ENCODE data around the gene HOXA9. TPM values are rescaled to one million over a fixed set of nuclear protein-coding genes. Genes with fewer than 3 reads are reported as not detected.
A peak's percentile ranks its signal among the peaks of the same experiment; 100 is the strongest.

Gene HOXA9
- polyA plus RNA-seq, 1 donor (not counting 4 experiments of a cell fraction or from before 2014, with no cell fraction given): 28.1 TPM

DNA sequence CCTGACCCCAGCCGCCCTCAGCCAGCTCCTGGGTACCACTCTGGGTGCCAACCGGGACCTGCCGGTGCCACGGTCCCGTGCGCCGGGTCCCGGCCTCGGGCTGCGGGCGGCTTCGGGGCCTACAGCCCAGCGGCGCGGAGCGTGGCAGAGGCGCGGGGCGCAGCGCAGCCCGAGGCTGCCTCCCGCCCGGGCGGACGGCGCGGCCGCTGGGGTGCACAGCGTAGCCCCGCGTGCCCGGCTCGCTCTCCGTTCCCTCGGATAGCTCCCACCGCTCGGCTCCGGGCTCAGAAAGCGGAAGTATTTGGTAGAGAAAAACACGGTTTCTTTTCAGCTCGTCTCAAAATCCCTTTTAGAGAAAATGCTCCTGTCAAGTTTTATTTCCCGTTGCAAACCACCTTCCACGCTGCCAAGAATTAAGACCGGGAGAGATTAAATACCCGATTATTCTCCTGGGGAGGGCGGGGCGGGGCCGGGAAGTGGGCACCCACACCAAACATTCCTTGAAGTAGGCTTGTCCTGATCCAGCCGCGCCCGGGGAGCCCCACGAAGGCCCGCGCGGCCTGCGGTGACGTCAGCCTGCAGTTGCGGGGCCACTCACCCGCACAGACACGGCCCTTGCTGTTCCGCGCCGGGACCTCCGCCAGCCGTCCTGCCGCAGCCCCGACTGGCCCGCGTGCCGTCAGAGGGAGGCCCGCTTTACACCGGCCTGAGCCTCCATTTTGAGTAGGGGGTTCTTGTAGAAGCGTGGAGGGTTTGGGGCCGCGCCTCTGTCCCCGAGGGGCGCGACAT is 27.4 kb upstream of the HOXA9 start:
- H3K36me3 ChIP-seq (ENCODE audit: control insufficient read depth in 2 of 2, extremely low read depth in 1 of 2, insufficient read depth in 2 of 2, low read length in 2 of 2): no peaks in the 10 kb centered on the region
- H4K20me1 ChIP-seq (ENCODE audit: control insufficient read depth, extremely low read depth, insufficient read depth, low read length): no peaks in the 10 kb centered on the region
- H3K27ac ChIP-seq (ENCODE audit: control insufficient read depth, insufficient read depth, low read length): no peak overlapping the region
- peak overlapping the region; percentile 79 for H3K4me2 ChIP-seq (ENCODE audit: control insufficient read depth, extremely low read depth, insufficient read depth, low read depth, low read length)
- H2AFZ ChIP-seq (ENCODE audit: control insufficient read depth, low read length): peak overlapping the region; percentile 9
- FAIRE-seq (no peak), DNase-seq (ENCODE audit: low read depth, low spot score) (no peak)
- H3K4me1 ChIP-seq (ENCODE audit: control insufficient read depth, extremely low read depth, insufficient read depth, low read length): peaks cover 6% of the 10 kb centered on the region
- H3K9ac ChIP-seq (ENCODE audit: control insufficient read depth, extremely low read depth, insufficient read depth, low read length): no peak overlapping the region
- H3K27me3 ChIP-seq (ENCODE audit: control insufficient read depth, extremely low read depth, insufficient read depth, low read length): peaks cover 91% of the 10 kb centered on the region
- H3K4me3 ChIP-seq (ENCODE audit: control insufficient read depth in 2 of 3, extremely low read depth in 1 of 3, insufficient read depth in 2 of 3, low read depth in 1 of 3, low read length in 3 of 3): peak overlapping the region; percentile 8 to 59 (median 48)
- H3K9me1 ChIP-seq (ENCODE audit: control insufficient read depth, extremely low read depth, insufficient read depth, low read length): no peaks in the 10 kb centered on the region
- no peaks in the 10 kb centered on the region for H3K79me2 ChIP-seq (ENCODE audit: control insufficient read depth, insufficient read depth, low read length)
- no peaks in the 10 kb centered on the region for H3K9me3 ChIP-seq (ENCODE audit: control insufficient read depth, low read depth, low read length)
- dilution Hi-C loops (cut with MboI; ENCODE audit: extremely low pct_ligation_motif_present, low sequenced_read_pairs): no loop called here
- TF ChIP-seq, protein P1, sequence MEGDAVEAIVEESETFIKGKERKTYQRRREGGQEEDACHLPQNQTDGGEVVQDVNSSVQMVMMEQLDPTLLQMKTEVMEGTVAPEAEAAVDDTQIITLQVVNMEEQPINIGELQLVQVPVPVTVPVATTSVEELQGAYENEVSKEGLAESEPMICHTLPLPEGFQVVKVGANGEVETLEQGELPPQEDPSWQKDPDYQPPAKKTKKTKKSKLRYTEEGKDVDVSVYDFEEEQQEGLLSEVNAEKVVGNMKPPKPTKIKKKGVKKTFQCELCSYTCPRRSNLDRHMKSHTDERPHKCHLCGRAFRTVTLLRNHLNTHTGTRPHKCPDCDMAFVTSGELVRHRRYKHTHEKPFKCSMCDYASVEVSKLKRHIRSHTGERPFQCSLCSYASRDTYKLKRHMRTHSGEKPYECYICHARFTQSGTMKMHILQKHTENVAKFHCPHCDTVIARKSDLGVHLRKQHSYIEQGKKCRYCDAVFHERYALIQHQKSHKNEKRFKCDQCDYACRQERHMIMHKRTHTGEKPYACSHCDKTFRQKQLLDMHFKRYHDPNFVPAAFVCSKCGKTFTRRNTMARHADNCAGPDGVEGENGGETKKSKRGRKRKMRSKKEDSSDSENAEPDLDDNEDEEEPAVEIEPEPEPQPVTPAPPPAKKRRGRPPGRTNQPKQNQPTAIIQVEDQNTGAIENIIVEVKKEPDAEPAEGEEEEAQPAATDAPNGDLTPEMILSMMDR (optimal IDR thresholded peaks at IDR 0.05 in 1 of 3, IDR thresholded peaks at IDR 0.05 in 1 of 3, conservative IDR thresholded peaks at IDR 0.05 in 1 of 3; ENCODE audit: extremely low read depth in 1 of 3, insufficient read depth in 2 of 3, low read length in 3 of 3): no peak
- no peak for TF ChIP-seq EZH2 (IDR thresholded peaks at IDR 0.05; ENCODE audit: low read length)

DNA sequence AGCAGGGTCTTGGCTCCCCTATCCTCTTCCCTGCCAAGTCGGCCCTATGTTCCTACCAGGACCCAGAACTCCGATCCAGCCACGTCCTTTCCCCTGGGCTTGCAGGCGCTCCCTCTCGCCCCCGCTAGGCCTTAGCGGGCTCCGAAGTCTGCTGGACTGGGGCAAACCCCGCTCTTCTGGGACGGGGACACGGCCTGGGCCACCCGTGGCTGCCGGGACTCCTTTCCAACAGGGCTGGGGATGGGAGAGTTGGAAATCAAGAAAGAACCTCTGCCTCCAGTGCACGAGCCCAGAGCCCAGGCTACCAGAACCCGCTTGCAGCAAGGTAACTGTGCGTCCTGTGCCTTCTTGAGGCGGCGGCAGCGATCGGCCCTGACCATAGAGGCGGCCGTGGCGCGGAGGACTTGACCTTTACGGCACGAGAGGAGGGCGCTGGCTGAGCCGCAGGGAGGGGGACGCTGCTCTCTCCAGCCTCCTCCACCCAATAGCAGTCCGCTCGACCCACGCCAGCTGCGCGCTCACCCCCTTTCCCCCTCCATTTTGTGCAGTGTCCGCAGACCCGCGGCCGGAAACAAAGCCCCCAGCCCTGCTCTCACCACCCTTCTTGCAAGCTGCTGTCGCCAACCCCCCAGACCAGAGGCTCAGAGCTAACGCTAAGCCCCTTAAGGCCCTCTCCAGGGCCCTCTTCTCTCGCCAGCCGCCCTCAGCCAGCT is 26.7 kb upstream of the HOXA9 start:
- peaks cover 94% of the 10 kb centered on the region for H3K27me3 ChIP-seq (ENCODE audit: control insufficient read depth, extremely low read depth, insufficient read depth, low read length)
- TF ChIP-seq, protein P1 (optimal IDR thresholded peaks at IDR 0.05 in 1 of 3, IDR thresholded peaks at IDR 0.05 in 1 of 3, conservative IDR thresholded peaks at IDR 0.05 in 1 of 3; ENCODE audit: extremely low read depth in 1 of 3, insufficient read depth in 2 of 3, low read length in 3 of 3): no peak
- no peak for TF ChIP-seq EZH2 (IDR thresholded peaks at IDR 0.05; ENCODE audit: low read length)
- DNase-seq (ENCODE audit: low read depth, low spot score) (no peak), FAIRE-seq (no peak)
- H3K4me1 ChIP-seq (ENCODE audit: control insufficient read depth, extremely low read depth, insufficient read depth, low read length): peaks cover 6% of the 10 kb centered on the region
- H3K36me3 ChIP-seq (ENCODE audit: control insufficient read depth in 2 of 2, extremely low read depth in 1 of 2, insufficient read depth in 2 of 2, low read length in 2 of 2): no peaks in the 10 kb centered on the region
- H3K9me3 ChIP-seq (ENCODE audit: control insufficient read depth, low read depth, low read length): no peaks in the 10 kb centered on the region
- dilution Hi-C loops (cut with MboI; ENCODE audit: extremely low pct_ligation_motif_present, low sequenced_read_pairs): no loop called here
- H3K4me3 ChIP-seq (ENCODE audit: control insufficient read depth in 2 of 3, extremely low read depth in 1 of 3, insufficient read depth in 2 of 3, low read depth in 1 of 3, low read length in 3 of 3): no peak overlapping the region
- H2AFZ ChIP-seq (ENCODE audit: control insufficient read depth, low read length): no peak overlapping the region
- no peaks in the 10 kb centered on the region for H3K79me2 ChIP-seq (ENCODE audit: control insufficient read depth, insufficient read depth, low read length)
- no peaks in the 10 kb centered on the region for H4K20me1 ChIP-seq (ENCODE audit: control insufficient read depth, extremely low read depth, insufficient read depth, low read length)
- no peaks in the 10 kb centered on the region for H3K9me1 ChIP-seq (ENCODE audit: control insufficient read depth, extremely low read depth, insufficient read depth, low read length)
- H3K4me2 ChIP-seq (ENCODE audit: control insufficient read depth, extremely low read depth, insufficient read depth, low read depth, low read length): peak overlapping the region; percentile 79
- no peak overlapping the region for H3K9ac ChIP-seq (ENCODE audit: control insufficient read depth, extremely low read depth, insufficient read depth, low read length)
- H3K27ac ChIP-seq (ENCODE audit: control insufficient read depth, insufficient read depth, low read length): no peak overlapping the region

All from keratinocyte (primary cell).